Measurements from ENCODE around the gene DOCK8. TPM values are rescaled to one million over a fixed set of nuclear protein-coding genes. Genes with fewer than 3 reads are reported as not detected.
"Not testable (repeated sequence)": the region's sequence is repeated elsewhere in the genome, so short reads cannot be mapped to it uniquely, and the experiment has no call there.

DOCK8 gene
- total RNA-seq, 2 experiments from 2014 or later, result 100 to 125 TPM

DNA sequence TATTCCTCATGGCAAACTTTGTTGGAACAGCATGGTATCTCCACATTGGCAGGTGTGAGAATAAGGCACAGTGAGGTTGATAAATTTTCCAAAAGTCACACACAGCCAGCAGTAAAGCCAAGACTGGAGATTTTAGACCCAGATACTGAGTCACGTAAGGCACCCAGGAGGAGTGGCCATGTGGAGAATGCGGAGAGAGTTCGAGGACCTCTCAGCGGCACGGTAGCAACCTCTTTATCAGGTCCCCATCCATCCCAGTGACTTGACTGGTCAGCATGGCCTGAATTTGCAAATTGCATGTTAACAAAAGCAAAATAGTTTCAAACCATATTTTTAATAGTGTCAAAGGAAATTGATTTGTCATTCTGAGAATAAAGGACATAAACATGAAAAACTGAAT lies 183.4 kb downstream of the DOCK8 start:
- no peaks in the 10 kb centered on the region for H3K9me3 Mint-ChIP-seq (ENCODE audit: low read depth)
- intact Hi-C loops (cut with DNase I, micrococcal nuclease), result no loop called here

DNA sequence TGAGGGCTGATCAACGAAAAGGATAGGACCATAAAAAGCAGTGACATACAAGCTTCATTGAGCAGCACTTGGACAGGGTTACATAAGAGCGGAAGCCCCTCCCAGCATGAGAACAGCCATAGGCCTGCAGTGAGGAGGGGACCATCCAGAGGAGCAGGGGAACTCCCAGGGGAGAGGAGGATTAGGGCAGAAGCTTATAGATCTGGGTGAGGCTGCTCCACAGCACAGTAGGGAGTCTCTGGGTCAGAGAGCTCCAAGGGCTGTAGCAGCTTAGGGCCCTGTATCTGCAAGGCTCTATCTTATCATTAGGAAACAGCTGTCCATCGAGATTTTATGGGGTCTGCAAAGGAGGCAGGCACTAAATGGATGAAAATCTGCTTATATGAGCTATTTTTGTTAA lies 186.6 kb downstream of the DOCK8 start:
- Mint-ChIP-seq H3K4me3 (no peak overlapping the region), H3K27me3 (no peaks in the 10 kb centered on the region), H3K27ac (no peak overlapping the region), H3K9me3 (ENCODE audit: low read depth) (no peaks in the 10 kb centered on the region), H3K36me3 (ENCODE audit: low read depth) (peaks cover 65% of the 10 kb centered on the region), H3K4me1 (no peaks in the 10 kb centered on the region)
- ATAC-seq (no peak), DNase-seq (no peak)
- ChIA-PET POLR2A (no interaction called here), CTCF (interaction anchor here (0.6 kb wide), 1 partner anchor 89 kb away, joined by 3 read pairs; no protein-coding TSS in a partner anchor)
- intact Hi-C loops (cut with DNase I, micrococcal nuclease), result no loop called here

More for the DNA sequence above, 183.4 kb downstream of the DOCK8 start:
- no peak for ATAC-seq
- peaks cover 56% of the 10 kb centered on the region for H3K36me3 Mint-ChIP-seq (ENCODE audit: low read depth)
- ChIA-PET CTCF (no interaction called here), POLR2A (no interaction called here)
- no peak overlapping the region for H3K4me3 Mint-ChIP-seq
- no peak overlapping the region for H3K27ac Mint-ChIP-seq
- no peaks in the 10 kb centered on the region for H3K4me1 Mint-ChIP-seq
- H3K27me3 Mint-ChIP-seq, result no peaks in the 10 kb centered on the region
- DNase-seq, result no peak

DNA sequence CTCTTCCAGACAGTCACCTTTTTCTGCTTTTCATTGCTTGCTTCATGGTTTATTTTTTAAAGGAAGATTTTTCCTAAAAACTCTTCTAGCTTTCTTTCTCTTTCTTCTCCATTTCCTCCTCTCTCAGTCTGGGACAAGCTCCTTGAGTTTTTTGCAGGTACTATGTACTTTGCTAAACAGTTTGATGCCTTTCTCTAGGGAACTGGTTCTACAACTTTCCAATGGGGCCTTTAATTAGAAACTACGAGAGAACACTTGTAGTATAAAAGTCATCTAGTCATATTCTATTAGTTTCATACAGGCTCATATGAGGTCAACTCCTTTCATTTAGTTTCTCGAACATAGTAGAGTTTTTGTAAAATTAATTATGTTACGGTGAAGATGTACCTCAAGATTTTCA lies 189.6 kb downstream of the DOCK8 start:
- intact Hi-C loops (cut with DNase I, micrococcal nuclease), result no loop called here
- Mint-ChIP-seq H3K9me3 (ENCODE audit: low read depth) (no peaks in the 10 kb centered on the region), H3K27me3 (no peaks in the 10 kb centered on the region), H3K27ac (no peak overlapping the region), H3K4me3 (no peak overlapping the region), H3K36me3 (ENCODE audit: low read depth) (peaks cover 77% of the 10 kb centered on the region), H3K4me1 (no peaks in the 10 kb centered on the region)
- DNase-seq (no peak), ATAC-seq (no peak)
- CTCF ChIA-PET, result interaction anchor here (0.7 to 1.0 kb wide), 3 partner anchors 12 to 55 kb away, joined by 3 read pairs; no protein-coding TSS in a partner anchor
- POLR2A ChIA-PET, result no interaction called here

- ChIA-PET CTCF (interaction anchor here (1.4 kb wide), 1 partner anchor 9 kb away, joined by 7 read pairs; no protein-coding TSS in a partner anchor), POLR2A (interaction anchor here (0.7 kb wide), 1 partner anchor 120 kb away, joined by 3 read pairs; no protein-coding TSS in a partner anchor)
- no peaks in the 10 kb centered on the region for H3K9me3 Mint-ChIP-seq (ENCODE audit: low read depth)
Observed at GRCh38 chr9:405341-405740, 190.7 kb downstream of the DOCK8 start.

GRCh38 chr9:406886-407654 lies 192.4 kb downstream of the DOCK8 start:
- intact Hi-C loops (cut with DNase I, micrococcal nuclease), result no loop called here
- Mint-ChIP-seq H3K36me3 (ENCODE audit: low read depth) (peaks cover 67% of the 10 kb centered on the region), H3K4me1 (no peaks in the 10 kb centered on the region), H3K4me3 (no peak overlapping the region), H3K9me3 (ENCODE audit: low read depth) (no peaks in the 10 kb centered on the region), H3K27me3 (no peaks in the 10 kb centered on the region), H3K27ac (no peak overlapping the region)
- no peak for ATAC-seq
- ChIA-PET POLR2A (no interaction called here), CTCF (no interaction called here)
- DNase-seq, result no peak

More at GRCh38 chr9:405341-405740, 190.7 kb downstream of the DOCK8 start:
- no peaks in the 10 kb centered on the region for H3K4me1 Mint-ChIP-seq
- H3K36me3 Mint-ChIP-seq (ENCODE audit: low read depth), result peaks cover 74% of the 10 kb centered on the region
- no peak overlapping the region for H3K4me3 Mint-ChIP-seq
- H3K27ac Mint-ChIP-seq, result no peak overlapping the region
- DNase-seq (no peak), ATAC-seq (no peak)
- H3K27me3 Mint-ChIP-seq, result no peaks in the 10 kb centered on the region
- intact Hi-C loops (cut with DNase I, micrococcal nuclease), result no loop called here

DNA sequence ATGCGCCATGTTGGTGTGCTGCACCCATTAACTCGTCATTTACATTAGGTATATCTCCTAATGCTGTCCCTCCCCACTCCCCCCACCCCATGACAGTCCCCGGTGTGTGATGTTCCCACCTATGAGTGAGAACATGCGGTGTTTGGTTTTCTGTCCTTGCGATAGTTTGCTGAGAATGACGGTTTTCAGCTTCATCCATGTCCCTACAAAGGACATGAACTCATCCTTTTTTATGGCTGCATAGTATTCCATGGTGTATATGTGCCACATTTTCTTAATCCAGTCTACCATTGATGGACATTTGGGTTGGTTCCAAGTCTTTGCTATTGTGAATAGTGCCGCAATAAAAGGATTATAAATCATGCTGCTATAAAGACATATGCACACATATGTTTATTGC lies 195.0 kb downstream of the DOCK8 start:
- intact Hi-C loops (cut with DNase I, micrococcal nuclease); POLR2A ChIA-PET: not testable (repeated sequence)

GRCh38 chr9:414595-414994 lies 199.9 kb downstream of the DOCK8 start:
- POLR2A ChIA-PET, result no interaction called here
- H3K4me1 Mint-ChIP-seq, result no peaks in the 10 kb centered on the region
- ATAC-seq (no peak), DNase-seq (no peak)
- peaks cover 32% of the 10 kb centered on the region for H3K36me3 Mint-ChIP-seq (ENCODE audit: low read depth)
- intact Hi-C loops (cut with DNase I, micrococcal nuclease), result no loop called here
- CTCF ChIA-PET, result interaction anchor here (0.8 kb wide), 1 partner anchor 9 kb away, joined by 7 read pairs; no protein-coding TSS in a partner anchor
- no peak overlapping the region for H3K4me3 Mint-ChIP-seq
- no peaks in the 10 kb centered on the region for H3K9me3 Mint-ChIP-seq (ENCODE audit: low read depth)
- no peaks in the 10 kb centered on the region for H3K27me3 Mint-ChIP-seq
- no peak overlapping the region for H3K27ac Mint-ChIP-seq

More for the DNA sequence above, 195.0 kb downstream of the DOCK8 start:
- H3K36me3 Mint-ChIP-seq (ENCODE audit: low read depth), result peaks cover 53% of the 10 kb centered on the region
- H3K27me3 Mint-ChIP-seq; ATAC-seq; H3K9me3 Mint-ChIP-seq (ENCODE audit: low read depth); DNase-seq; CTCF ChIA-PET; H3K4me3 Mint-ChIP-seq; H3K4me1 Mint-ChIP-seq; H3K27ac Mint-ChIP-seq: not testable (repeated sequence)

DNA sequence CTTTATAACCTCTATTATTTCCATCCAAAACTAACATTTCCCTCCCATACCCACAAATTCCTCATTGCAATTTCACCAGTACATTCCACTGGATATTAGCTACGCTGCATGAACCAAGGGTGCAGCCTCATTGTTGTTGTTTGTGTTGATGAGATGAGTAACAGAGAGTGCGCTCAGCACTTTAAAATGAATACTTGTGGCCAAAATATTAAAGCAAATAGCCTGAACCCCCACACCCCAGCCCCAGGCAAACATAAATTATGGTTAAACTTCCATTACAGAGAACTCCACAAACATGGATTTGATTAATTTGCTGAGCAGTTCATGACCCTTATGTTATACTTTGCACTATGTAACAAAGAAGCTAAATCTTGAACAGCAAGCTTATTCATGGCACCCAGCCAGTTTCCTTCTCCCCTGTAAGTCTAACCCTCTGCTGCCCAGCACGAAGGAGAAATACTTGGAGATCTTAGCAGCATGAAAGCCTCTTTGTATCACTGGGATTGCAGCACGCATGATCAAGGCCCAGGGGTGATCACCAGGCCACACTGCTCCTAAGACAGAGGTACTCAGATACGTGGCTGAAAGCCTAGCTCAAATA lies 205.0 kb downstream of the DOCK8 start:
- H3K4me3 Mint-ChIP-seq, result no peak overlapping the region
- intact Hi-C loops (cut with DNase I, micrococcal nuclease), result loop anchor here in 1 of 2 experiments (2.0 to 5.0 kb wide), 2 partner anchors 21 to 47 kb away; no protein-coding TSS in a partner anchor

DNA sequence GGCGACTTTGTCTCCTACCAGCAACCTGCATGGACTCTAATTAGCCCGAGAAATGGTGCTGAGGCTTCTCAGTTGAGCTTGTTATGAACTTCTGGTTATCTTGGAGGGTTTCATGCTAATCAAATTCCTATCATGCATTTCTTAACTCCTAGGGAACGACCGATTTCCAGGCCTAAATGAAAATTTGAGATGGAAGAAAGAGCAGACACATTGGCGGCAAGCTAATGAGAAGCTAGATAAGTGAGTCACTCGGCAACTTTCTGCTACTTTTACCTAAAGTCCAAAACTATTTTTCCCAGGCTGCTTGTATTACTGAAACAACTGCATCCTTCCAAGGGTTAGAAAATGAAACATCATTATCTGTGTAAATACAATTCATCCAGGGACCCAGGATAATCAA lies 207.2 kb downstream of the DOCK8 start:
- H3K4me1 Mint-ChIP-seq, result no peaks in the 10 kb centered on the region
- no peak overlapping the region for H3K27ac Mint-ChIP-seq
- peaks cover 29% of the 10 kb centered on the region for H3K36me3 Mint-ChIP-seq (ENCODE audit: low read depth)
- ATAC-seq (no peak), DNase-seq (no peak)
- intact Hi-C loops (cut with DNase I, micrococcal nuclease), result loop anchor here in 1 of 2 experiments (2.0 to 5.0 kb wide), 2 partner anchors 19 to 50 kb away; no protein-coding TSS in a partner anchor
- H3K4me3 Mint-ChIP-seq, result no peak overlapping the region
- no peaks in the 10 kb centered on the region for H3K27me3 Mint-ChIP-seq
- H3K9me3 Mint-ChIP-seq (ENCODE audit: low read depth), result no peaks in the 10 kb centered on the region
- CTCF ChIA-PET, result interaction anchor here (1.3 kb wide), 1 partner anchor 37 kb away, joined by 4 read pairs; no protein-coding TSS in a partner anchor
- POLR2A ChIA-PET, result no interaction called here

More for the DNA sequence above, 205.0 kb downstream of the DOCK8 start:
- H3K27ac Mint-ChIP-seq, result no peak overlapping the region
- no peaks in the 10 kb centered on the region for H3K9me3 Mint-ChIP-seq (ENCODE audit: low read depth)
- POLR2A ChIA-PET, result no interaction called here
- no peaks in the 10 kb centered on the region for H3K4me1 Mint-ChIP-seq
- ATAC-seq (no peak), DNase-seq (no peak)
- H3K27me3 Mint-ChIP-seq, result no peaks in the 10 kb centered on the region
- peaks cover 37% of the 10 kb centered on the region for H3K36me3 Mint-ChIP-seq (ENCODE audit: low read depth)
- CTCF ChIA-PET, result interaction anchor here (1.2 to 1.3 kb wide), 2 partner anchors 15 to 16 kb away, joined by 3 read pairs; no protein-coding TSS in a partner anchor

- POLR2A ChIA-PET, result no interaction called here
- ATAC-seq, result peak; percentile 94
- H3K9me3 Mint-ChIP-seq (ENCODE audit: low read depth), result no peaks in the 10 kb centered on the region
- CTCF ChIA-PET, result no interaction called here
- H3K36me3 Mint-ChIP-seq (ENCODE audit: low read depth), result peaks cover 31% of the 10 kb centered on the region
- no peak overlapping the region for H3K4me3 Mint-ChIP-seq
- no peaks in the 10 kb centered on the region for H3K27me3 Mint-ChIP-seq
- intact Hi-C loops (cut with DNase I, micrococcal nuclease), result no loop called here
- H3K27ac Mint-ChIP-seq, result no peak overlapping the region
- DNase-seq, result peak; percentile 49
- no peaks in the 10 kb centered on the region for H3K4me1 Mint-ChIP-seq
Observed at GRCh38 chr9:426264-426663, 211.6 kb downstream of the DOCK8 start.

- ATAC-seq (no peak), DNase-seq (no peak)
- H3K9me3 Mint-ChIP-seq (ENCODE audit: low read depth), result no peaks in the 10 kb centered on the region
- H3K4me3 Mint-ChIP-seq, result no peak overlapping the region
- H3K36me3 Mint-ChIP-seq (ENCODE audit: low read depth), result peaks cover 33% of the 10 kb centered on the region
- intact Hi-C loops (cut with DNase I, micrococcal nuclease), result no loop called here
- no peak overlapping the region for H3K27ac Mint-ChIP-seq
- POLR2A ChIA-PET, result no interaction called here
- no peaks in the 10 kb centered on the region for H3K4me1 Mint-ChIP-seq
- CTCF ChIA-PET, result interaction anchor here (1.3 kb wide), 1 partner anchor 9 kb away, joined by 6 read pairs; no protein-coding TSS in a partner anchor
- no peaks in the 10 kb centered on the region for H3K27me3 Mint-ChIP-seq
Observed at GRCh38 chr9:426976-427375, 212.3 kb downstream of the DOCK8 start.

DNA sequence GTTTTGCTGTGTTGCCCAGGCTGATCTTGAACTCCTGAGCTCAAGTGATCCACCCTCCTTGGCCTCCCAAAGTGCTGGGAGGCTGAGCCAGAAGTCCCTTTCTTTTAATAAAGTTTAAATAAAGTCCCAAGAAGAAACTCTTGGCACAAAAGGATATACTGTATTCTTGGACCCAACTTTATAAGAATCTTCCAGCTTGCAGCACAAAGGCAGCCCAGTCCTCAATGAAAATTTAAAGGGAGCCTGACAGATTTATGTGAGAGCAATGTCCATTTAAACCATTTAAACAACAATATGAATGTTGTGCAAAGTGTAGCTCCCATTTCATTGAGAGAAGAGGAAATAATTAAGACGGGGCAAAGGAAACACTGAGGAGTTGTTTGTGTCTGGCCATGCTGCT lies 217.0 kb downstream of the DOCK8 start:
- intact Hi-C loops (cut with DNase I, micrococcal nuclease), result no loop called here
- Mint-ChIP-seq H3K4me1 (no peaks in the 10 kb centered on the region), H3K27me3 (no peaks in the 10 kb centered on the region), H3K27ac (no peak overlapping the region), H3K9me3 (ENCODE audit: low read depth) (no peaks in the 10 kb centered on the region), H3K36me3 (ENCODE audit: low read depth) (peaks cover 48% of the 10 kb centered on the region), H3K4me3 (no peak overlapping the region)
- ChIA-PET POLR2A (no interaction called here), CTCF (interaction anchor here (0.7 kb wide), 1 partner anchor 8 kb away, joined by 3 read pairs; no protein-coding TSS in a partner anchor)
- no peak for DNase-seq
- ATAC-seq, result no peak

All from activated CD4-positive, alpha-beta T cell treated with anti-CD3 and anti-CD28 coated beads for 36 hours (primary cell).